ENCODE results near the gene SDHB. TPM values are rescaled to one million over a fixed set of nuclear protein-coding genes. Genes with fewer than 3 reads are reported as not detected.

The SDHB gene
- total and polyA plus RNA-seq, 7 donors, result 109 to 398 (median 173) TPM

DNA sequence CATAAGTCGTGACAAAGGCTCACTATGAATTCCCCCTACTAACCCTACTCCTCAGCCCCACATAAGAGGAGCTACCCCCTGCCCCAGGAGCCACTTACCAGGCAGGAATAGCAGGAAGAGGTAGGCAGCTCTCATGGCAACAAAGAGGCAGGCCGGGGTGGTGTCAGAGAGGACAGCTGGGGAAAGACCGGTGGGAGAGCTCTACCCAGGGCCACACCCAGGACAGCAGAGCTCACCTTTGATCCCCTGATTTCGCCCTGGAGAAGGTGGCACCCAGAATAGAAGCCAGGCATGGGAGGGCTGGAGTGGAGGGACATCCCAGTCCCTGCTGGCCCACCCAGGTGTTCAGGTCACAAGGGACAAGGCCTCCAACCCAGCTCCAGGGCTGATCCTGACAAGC, 75.7 kb downstream of the SDHB start:
- H3K36me3 ChIP-seq, result no peaks in the 10 kb centered on the region
- peak overlapping the region; percentile 67 to 83 (median 76) for H3K27ac ChIP-seq
- DNase-seq, result no peak
- WGBS, 2 donors, result 27 to 71% methylated on average over 4 of the region's 4 CpGs
- H3K27me3 ChIP-seq, result peaks cover 3 to 22% (median 14%) of the 10 kb centered on the region in 3 donors
- intact Hi-C loops (cut with DNase I), result no loop called here
- TF ChIP-seq POLR2AphosphoS5 (IDR thresholded peaks at IDR 0.05) (no peak), EP300 (IDR thresholded peaks at IDR 0.05) (no peak)
- TF ChIP-seq, protein P1, sequence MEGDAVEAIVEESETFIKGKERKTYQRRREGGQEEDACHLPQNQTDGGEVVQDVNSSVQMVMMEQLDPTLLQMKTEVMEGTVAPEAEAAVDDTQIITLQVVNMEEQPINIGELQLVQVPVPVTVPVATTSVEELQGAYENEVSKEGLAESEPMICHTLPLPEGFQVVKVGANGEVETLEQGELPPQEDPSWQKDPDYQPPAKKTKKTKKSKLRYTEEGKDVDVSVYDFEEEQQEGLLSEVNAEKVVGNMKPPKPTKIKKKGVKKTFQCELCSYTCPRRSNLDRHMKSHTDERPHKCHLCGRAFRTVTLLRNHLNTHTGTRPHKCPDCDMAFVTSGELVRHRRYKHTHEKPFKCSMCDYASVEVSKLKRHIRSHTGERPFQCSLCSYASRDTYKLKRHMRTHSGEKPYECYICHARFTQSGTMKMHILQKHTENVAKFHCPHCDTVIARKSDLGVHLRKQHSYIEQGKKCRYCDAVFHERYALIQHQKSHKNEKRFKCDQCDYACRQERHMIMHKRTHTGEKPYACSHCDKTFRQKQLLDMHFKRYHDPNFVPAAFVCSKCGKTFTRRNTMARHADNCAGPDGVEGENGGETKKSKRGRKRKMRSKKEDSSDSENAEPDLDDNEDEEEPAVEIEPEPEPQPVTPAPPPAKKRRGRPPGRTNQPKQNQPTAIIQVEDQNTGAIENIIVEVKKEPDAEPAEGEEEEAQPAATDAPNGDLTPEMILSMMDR (IDR thresholded peaks at IDR 0.05), result no peak
- peak overlapping the region in 1 of 4 donors; percentile 53 for H3K4me3 ChIP-seq
- peaks cover 2 to 40% (median 21%) of the 10 kb centered on the region in 4 donors for H3K4me1 ChIP-seq
- no peaks in the 10 kb centered on the region for H3K9me3 ChIP-seq

DNA sequence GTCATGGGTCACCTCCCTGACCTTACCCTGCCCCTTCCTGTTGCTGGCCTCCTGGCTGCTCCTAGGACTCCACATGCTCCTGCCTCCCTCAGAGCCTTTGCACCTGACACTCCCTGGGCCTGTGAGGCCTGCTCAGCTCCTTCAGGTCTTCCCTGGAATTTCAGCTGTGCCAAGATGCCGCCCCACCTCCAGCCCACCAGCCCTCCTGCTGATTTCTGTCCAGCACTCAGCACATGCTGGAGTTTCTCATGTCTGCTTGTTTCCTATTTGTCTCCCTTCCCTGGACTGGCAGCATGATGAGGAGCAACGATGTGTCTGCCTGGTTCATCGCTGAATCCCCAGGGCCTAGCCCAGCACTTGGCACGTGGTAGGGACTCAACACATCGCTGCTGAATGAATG, 76.5 kb downstream of the SDHB start:
- Histone ChIP-seq H3K9me3 (no peaks in the 10 kb centered on the region), H3K4me1 (peaks cover 2 to 40% (median 21%) of the 10 kb centered on the region in 4 donors), H3K27me3 (peaks cover 3 to 22% (median 14%) of the 10 kb centered on the region in 3 donors), H3K27ac (no peak overlapping the region), H3K4me3 (no peak overlapping the region), H3K36me3 (no peaks in the 10 kb centered on the region)
- intact Hi-C loops (cut with DNase I), result no loop called here
- WGBS, 2 donors, result 94 to 95% methylated on average over 5 of the region's 5 CpGs
- no peak for DNase-seq
- TF ChIP-seq POLR2A (IDR thresholded peaks at IDR 0.05) (no peak), EP300 (IDR thresholded peaks at IDR 0.05) (no peak), POLR2AphosphoS5 (IDR thresholded peaks at IDR 0.05) (no peak)
- TF ChIP-seq, protein P1 (IDR thresholded peaks at IDR 0.05), result no peak

DNA sequence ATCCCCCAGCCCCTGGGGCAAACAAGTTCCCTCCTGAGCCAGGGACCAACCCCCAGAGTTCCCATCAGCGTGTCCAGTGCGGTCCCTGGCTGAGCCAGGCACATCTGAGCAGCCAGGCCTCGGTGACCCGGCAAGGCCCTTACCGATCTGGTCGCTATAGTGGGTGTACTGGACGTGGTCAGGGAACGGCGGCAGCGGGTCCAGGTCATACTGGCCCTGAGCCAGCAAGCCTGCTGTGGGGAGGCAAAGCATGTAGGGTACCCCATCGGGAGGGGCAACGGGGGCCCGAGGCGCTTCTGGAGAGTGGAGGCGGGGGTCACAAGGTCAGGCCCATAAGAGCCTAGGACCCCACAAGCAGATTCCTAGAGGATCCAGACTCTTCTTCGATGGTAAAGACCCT, 76.9 kb downstream of the SDHB start:
- Histone ChIP-seq H3K27me3 (peaks cover 3 to 22% (median 14%) of the 10 kb centered on the region in 3 donors), H3K9me3 (no peaks in the 10 kb centered on the region), H3K4me3 (no peak overlapping the region), H3K27ac (no peak overlapping the region), H3K4me1 (peaks cover 2 to 40% (median 23%) of the 10 kb centered on the region in 4 donors), H3K36me3 (no peaks in the 10 kb centered on the region)
- intact Hi-C loops (cut with DNase I), result no loop called here
- TF ChIP-seq, protein P1 (IDR thresholded peaks at IDR 0.05), result no peak
- TF ChIP-seq POLR2AphosphoS5 (IDR thresholded peaks at IDR 0.05) (no peak), POLR2A (IDR thresholded peaks at IDR 0.05) (no peak), EP300 (IDR thresholded peaks at IDR 0.05) (no peak)
- DNase-seq, result no peak
- 87 to 90% methylated on average over 16 of the region's 16 CpGs for WGBS, 2 donors

DNA sequence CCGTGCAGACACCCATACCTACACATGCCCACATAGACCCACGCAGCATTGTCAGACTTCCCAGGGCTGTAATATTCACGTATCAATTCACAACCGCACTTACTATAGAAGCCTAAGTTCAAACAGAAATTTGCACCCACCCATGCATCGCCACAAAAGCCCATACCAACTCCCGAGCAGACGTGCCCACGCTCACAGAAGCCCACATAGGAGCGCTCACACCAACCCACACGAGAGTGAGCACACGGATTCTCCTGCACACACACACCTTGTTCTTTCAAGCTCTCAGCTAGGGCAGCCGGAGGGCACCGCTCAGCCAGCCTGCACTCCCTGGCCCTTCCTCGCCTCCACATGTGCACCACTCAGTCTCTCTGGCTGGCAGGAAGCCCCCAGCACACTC, 78.0 kb downstream of the SDHB start:
- Histone ChIP-seq H3K27me3 (peaks cover 3 to 20% (median 14%) of the 10 kb centered on the region in 3 donors), H3K27ac (no peak overlapping the region), H3K4me1 (peaks cover 2 to 40% (median 25%) of the 10 kb centered on the region in 4 donors), H3K4me3 (no peak overlapping the region), H3K9me3 (no peaks in the 10 kb centered on the region), H3K36me3 (no peaks in the 10 kb centered on the region)
- no peak for DNase-seq
- WGBS, 2 donors, result 88% methylated on average over 14 of the region's 14 CpGs
- TF ChIP-seq, protein P1 (IDR thresholded peaks at IDR 0.05), result no peak
- TF ChIP-seq POLR2A (IDR thresholded peaks at IDR 0.05) (no peak), POLR2AphosphoS5 (IDR thresholded peaks at IDR 0.05) (no peak), EP300 (IDR thresholded peaks at IDR 0.05) (no peak)
- intact Hi-C loops (cut with DNase I), result no loop called here

DNA sequence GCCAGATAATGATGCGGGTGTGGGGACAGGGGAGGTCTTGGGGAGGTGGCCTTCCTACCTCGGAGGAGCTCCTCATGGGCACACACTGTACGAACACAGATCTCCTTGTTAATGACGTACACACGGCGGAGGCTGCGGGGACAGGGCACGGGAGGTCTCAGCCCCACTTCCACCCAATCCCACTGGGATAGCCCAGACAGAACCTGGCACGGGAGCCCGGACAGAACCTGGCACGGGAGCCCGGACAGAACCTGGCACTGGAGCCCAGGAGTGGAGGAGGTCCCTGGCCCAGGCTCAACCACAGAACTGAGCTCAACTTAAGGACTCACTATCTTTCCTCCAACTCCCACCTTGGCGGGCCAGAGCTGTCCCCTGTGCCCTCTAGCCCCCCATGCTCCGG, 78.6 kb downstream of the SDHB start:
- intact Hi-C loops (cut with DNase I), result no loop called here
- Histone ChIP-seq H3K9me3 (no peaks in the 10 kb centered on the region), H3K27ac (no peak overlapping the region), H3K36me3 (peaks cover 0 to 6% (median 0%) of the 10 kb centered on the region in 4 donors), H3K4me1 (peaks cover 2 to 34% (median 20%) of the 10 kb centered on the region in 4 donors), H3K27me3 (peaks cover under 1 to 14% (median 10%) of the 10 kb centered on the region in 3 donors), H3K4me3 (no peak overlapping the region)
- TF ChIP-seq, protein P1 (IDR thresholded peaks at IDR 0.05), result no peak
- TF ChIP-seq POLR2A (IDR thresholded peaks at IDR 0.05) (no peak), EP300 (IDR thresholded peaks at IDR 0.05) (no peak), POLR2AphosphoS5 (IDR thresholded peaks at IDR 0.05) (no peak)
- WGBS, 2 donors, result 82 to 86% methylated on average over 14 of the region's 14 CpGs
- DNase-seq, result no peak

All from sigmoid colon (tissue), 7 donors.